HG03469 (cell line): ENCODE results near the gene SNX21.
"Not testable (repeated sequence)": the region's sequence is repeated elsewhere in the genome, so short reads cannot be mapped to it uniquely, and the experiment has no call there.

Source experiments
- ATAC-seq: cut with Tn5 transposase; IDR thresholded peaks from one replicate; pipeline ENCODE4 v1.9.1; 2021; ENCODE audit warnings: mild to moderate bottlenecking, moderate library complexity, moderate number of reproducible peaks; ENCODE audit not compliant: unreplicated experiment

The SNX21 gene

DNA sequence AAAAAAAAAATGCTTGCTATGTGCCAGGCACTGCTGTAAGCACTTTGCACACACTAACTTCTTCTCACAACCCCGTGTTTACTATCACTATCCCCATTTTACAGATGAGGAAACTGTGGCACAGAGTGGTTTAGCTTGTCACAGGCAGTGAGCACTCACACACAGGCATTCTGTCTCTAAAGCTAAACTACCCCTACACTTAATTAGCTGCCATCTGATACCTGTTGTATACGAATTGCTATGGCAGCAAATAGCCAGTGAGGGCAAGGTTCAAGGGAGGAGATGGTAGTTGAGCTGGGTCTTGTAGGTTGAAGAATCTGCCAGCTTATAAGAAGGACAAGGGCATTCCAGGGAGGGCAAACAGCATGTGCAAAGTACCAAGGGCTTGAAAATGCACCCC lies 11.7 kb upstream of the SNX21 start:
- no peak for ATAC-seq

DNA sequence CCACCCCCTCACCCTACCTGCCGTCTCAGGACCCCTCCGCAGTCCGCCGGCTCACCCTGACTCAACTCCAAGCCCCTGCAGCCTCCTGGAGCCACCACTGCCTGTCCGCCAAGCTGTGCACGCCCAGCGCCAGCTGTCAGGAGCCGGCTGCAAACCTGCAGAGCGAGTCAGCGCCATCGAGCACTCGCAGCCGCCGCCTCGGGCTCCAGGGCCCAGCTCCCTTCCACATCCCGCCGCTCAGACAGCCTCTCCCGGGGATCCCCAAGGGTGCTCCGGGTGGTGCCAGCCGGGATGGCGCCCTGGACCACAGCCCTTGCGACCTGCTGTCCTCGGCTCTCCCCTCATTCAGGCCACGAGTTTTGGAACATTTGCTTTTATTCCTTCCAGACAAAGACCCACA lies 10.7 kb upstream of the SNX21 start:
- ATAC-seq, result no peak

DNA sequence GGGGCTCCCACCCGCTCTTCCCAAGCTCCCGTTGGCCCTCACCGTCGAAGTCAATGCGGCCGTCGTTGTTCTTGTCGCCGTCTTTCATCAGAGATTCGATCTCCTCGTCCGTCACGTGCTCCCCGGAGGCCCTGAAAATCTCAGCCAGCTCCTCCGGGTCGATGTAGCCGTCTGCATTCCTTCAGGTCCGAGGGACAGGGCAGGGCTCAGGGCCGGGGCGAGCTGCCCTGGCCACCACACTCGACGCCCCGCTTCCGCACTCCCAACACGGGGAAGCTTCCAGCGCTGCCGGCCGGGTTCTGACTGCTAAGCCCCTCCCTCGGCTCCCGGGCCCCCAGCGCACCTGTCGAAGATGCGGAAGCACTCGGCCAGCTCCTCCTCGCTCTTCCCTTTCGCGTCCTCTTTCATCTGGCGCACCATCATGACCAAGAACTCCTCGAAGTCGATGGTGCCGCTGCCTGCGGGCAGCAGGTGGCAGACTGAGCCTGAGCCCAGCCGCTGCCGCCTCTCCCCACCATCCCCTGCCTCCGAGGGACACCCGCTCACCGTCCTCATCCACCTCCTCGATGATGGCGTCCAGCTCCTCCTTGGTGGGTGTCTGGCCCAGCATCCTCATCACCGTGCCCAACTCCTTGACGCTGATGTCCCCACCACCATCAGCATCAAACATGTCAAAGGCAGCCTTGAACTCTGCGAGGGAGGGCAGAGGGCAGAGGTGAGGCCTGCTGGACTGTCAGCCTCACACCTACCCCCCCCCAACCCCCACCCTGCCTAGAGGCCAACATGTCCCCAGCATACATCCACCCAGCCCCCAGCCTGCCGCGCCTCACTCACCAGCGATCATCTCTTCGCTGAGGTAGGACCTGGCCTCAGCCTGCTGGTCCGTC lies 9.4 kb upstream of the SNX21 start:
- ATAC-seq, result no peak

DNA sequence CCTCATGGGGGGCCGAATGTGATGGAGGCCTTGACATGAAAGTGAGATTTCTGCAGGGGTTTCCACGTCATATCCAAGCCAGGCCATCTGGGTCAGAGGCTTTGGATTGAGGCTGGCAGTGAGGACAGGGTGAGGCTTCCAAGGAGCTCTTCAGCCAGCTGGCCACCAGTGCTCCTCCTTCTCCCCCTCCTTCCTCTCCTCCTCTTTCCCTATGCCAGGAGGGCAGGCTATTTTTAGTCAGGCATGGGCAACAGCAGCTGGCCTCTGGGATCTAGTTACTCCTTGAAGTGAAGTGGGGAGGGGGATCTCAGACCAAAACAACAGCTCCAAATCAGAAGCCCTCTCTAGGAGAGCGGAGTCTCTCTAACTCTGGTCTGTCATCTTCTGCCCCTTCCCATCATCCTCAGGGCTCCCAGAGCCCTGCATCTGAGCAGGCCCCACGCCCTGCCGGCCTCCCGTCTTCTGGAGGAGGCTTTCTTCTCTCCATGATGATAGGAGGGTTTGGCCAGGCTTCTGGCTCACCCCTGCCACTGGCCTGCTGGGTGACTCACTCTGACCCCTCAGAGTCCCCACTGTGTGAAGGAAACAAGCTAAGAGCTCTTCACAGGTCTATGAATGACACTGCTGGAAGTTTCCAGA lies 7.1 kb upstream of the SNX21 start:
- ATAC-seq, result no peak

DNA sequence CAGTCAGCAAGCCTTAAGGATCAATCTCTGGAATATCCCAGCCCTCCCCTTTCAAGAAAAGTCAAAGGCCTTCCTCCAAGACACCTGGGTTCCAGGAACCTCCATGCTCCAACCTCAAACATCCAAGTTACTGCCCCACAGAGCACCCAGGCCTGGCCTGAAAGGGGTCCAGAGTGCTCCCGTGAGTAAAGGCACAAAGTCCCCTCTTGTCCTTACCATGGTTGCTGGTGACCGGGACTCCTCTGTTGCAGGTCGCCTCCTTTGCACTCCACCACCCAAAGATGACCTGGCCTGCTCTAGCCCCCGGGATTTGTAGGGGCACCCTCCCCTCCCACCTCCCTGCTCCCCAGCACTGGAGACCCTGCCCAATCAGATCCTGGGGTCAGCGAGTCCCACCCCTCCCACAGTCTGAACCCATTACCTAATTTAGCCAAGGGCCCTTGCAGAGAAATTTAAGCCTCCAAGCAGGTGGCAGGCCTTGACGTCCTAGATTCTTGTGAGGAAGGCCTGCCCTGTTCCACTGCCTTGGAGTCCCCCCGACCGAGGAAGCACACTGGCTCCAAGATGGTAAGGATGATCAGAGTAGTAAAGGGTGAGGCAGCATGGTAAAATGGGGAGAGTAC lies 6.5 kb upstream of the SNX21 start, which contains the start of gene TNNC2:
TSS of gene TNNC2 (minus strand) at position 283 of the 623 bp plus-strand sequence. CDS start at position 219, 64 bp downstream.
- no peak for ATAC-seq

DNA sequence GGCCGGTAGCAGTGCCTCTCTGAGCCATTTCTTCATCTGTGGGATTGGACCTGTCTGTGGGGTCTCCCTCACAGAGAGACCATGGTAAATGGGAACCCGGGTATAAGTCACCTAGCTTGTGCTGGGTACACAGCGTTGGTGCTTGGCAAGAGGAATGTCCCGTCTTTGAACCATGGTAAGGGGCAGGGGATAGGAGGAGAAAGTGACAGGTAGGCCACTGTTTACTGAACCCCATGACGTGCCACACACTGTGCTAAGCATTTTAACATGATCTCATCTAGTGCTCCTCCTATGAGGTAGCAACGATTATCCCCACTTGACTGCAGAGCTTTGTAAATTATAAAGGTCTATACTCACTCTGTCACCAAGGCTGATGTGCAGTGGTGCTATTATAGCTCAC lies 5.9 kb upstream of the SNX21 start:
- ATAC-seq, result no peak

DNA sequence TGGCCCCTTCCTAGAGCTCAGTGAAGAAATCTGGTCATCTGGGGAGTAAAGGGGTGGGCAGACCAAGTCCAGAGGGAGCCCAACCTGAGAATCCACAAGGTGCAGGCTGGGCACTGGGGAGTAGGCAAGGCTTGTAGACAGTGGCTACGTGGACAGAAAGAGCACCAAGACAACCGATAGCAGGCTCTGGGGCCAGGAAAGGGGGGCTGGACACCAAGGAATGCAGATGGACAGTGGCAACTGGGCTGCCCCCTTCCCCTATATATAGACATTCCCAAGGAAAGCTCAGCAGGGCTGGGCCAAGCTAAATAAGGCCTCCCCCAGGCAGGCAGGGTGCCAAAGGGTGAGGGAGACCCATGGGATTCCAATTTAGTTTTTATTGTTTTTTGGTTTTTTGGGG lies 5.0 kb upstream of the SNX21 start:
- no peak for ATAC-seq

DNA sequence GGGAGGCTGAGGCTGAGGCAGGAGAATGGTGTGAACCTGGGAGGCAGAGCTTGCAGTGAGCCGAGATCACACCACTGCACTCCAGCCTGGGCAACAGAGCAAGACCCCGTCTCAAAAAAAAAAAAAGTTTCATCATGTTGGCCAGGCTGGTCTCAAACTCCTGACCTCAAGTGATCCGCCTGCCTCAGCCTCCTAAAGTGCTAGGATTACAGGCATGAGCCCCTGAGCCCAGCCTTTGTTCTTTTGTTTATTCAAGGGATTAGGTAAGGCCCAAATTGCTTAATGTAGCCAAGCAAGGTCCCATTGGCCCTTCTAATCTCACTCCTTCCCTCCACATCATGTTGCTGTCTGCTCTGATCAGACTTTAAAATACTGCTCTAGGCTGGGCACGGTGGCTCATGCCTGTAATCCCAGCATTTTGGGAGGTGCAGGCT lies 3.9 kb upstream of the SNX21 start:
- ATAC-seq, result not testable (repeated sequence)

DNA sequence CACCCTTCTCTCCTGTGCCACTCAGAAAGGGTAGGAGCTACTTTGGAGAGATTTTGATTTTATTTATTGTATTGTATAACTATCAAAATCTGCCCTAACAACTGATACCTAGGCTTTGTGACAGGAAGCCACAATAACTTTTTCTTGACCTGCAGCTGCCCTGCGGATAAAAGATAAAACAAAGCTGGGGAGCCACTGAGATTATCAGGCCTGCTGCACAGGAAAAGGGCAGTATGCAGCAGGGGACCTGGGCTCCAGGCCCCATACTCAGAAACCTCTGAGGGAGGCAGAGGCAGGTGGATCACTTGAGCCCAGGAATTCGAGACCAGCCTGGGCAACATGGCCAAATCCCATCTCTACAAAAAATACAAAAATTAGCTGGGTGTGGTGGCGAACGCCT lies 980 bp upstream of the SNX21 start:
- ATAC-seq, result no peak

DNA sequence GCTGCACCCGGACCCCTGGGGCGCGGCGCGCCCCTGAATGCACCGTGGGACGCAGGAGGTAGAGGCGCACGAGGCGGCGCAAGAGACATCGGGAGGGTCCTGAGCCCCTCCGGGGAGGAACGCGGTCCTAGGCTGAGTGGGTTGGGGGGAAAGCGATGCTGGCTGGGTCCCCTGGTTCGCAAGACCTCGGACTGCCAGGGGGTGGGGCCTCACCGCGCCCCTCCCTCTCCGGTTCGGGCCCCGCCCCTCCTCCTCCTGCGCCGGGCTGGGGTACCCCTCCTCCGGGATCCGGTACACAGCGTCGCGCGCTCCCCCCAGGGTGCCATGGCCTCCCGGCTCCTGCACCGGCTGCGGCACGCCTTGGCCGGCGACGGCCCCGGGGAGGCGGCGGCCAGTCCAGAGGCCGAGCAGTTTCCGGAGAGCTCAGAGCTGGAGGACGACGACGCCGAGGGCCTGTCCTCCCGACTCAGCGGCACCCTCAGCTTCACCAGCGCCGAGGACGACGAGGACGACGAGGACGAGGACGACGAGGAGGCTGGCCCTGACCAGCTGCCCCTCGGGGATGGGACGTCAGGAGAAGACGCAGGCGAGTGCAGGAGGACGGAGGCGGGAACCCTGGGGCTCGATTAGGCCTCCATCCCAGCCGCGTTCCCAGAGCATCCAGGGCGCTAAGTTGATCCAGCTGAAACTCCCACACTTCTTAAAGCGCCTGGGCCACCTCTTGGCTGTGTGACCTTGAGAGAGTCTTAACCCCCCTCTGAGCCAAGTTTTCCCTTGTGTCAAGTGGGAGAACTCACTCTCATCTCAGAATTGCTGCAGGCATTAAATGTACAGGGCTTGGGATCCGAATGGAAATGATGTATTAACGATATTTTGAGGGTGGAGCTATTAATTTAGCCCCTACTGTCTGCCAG lies 541 bp downstream of the SNX21 start:
- no peak for ATAC-seq

DNA sequence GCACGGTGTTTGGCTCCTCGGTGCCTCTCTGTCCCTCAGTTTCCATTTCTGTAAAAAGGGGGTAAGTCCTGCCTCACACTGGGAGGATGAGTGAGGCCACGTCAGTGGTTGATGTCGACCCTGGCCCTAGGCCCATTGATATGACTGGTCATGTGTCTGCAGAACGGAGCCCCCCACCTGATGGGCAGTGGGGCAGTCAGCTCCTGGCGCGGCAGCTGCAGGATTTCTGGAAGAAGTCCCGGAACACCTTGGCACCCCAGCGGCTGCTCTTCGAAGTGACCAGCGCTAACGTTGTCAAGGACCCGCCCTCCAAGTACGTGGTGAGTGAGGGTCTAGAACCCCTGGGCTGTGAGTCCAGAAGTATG lies 1.2 kb downstream of the SNX21 start:
- no peak for ATAC-seq

DNA sequence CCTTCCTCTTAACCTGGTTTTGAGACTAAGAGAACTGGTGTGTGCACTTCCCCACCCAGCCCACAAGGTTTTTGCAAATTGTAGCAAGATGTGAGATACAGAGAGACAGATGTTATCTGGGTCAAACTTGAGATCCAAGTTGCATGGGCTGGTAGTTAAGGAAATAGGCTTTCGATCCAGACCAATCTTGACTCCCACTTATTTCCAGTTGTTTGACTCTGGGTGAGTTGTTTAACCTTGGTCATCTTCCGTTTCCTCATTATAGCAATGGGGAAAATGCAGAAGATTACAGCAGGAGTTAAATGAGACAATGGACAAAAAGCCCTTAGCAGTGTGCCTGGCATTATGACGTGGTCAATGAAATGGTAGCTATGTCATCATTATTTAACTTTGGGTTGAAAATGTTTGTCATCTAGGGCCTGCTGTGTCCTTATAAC lies 1.7 kb downstream of the SNX21 start:
- no peak for ATAC-seq

DNA sequence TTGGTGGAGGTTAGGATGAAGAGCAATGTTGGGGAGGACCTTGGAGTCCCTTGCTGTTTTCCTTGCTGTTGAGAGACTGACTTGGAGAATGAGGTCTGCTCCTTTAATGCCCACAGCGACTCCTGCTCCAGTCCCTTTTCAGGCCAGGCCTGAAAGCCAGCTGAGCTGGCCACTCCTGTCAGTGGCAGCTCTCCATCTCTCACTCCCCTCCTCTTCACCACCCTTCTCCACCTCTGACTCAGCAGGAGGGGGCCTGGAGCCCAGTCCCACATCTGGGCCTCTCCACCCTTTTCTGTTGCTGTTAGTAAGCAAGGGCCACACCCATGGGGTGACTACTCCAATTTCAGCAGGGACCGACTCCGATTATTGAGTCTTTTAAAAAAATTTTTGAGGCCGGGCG lies 2.2 kb downstream of the SNX21 start:
- no peak for ATAC-seq

DNA sequence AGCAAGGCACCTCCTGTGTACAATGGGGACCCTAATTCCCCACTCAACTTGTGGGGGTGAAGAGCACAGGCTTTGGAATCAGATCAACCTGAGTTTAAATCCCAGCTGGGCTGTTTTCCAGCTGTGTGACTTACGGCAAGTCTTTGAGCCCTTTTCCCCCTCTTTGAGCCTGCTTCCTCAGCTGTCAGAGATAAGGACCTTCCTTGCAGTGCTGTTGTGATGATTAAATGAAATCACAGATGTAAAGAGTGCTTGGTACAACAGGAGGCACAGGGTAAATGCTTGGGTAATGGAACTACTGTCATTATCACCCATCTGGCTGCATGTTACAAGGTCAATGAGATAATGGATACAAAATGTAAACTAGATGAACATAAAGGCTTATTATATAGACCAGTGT lies 3.2 kb downstream of the SNX21 start:
- no peak for ATAC-seq

DNA sequence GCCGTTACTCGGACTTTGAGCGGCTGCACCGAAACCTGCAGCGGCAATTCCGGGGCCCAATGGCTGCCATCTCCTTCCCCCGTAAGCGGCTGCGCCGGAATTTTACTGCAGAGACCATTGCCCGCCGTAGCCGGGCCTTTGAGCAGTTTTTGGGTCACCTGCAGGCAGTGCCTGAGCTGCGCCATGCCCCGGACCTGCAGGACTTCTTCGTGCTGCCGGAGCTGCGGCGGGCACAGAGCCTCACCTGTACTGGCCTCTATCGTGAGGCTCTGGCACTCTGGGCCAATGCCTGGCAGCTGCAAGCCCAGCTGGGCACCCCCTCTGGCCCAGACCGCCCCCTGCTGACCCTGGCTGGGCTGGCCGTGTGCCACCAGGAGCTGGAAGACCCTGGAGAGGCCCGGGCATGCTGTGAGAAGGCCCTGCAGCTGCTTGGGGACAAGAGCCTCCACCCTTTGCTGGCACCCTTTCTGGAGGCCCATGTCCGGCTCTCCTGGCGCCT lies 7.2 kb downstream of the SNX21 start:
- ATAC-seq, result no peak

DNA sequence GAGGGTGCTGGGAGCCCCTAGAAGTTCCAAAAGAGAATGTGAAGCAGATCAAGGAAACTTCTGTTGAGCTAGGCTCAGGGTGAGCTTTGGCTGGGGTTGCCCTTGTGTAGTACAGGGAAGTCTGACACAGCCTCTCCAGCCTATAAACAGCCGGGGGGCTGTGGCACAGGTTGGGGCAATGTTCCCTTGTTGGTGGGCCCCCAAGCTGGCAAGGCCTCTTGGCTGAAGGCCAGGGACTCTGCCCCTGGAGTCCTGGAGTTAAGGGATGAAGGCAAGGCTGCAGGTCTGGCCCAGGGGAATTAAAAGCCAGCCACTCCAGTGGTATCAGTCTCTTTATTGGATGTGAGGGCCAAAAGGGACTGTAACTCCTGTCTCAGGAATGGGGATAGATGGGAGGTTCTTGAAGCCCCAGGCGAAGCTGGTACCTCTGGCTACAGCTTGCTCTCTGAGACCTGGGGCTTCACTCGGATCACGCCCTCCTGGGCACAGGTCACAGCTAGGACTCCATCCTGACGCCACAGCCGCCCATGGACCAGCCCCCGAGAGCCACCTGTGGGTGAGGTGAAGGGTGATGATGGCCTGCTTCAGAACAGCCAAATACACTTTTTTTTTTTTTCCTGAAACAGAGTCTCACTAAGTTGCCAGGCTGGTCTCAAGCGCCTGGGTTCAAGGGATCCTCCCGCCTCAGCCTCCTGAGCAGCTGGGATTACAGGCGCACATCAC lies 8.0 kb downstream of the SNX21 start:
- no peak for ATAC-seq

DNA sequence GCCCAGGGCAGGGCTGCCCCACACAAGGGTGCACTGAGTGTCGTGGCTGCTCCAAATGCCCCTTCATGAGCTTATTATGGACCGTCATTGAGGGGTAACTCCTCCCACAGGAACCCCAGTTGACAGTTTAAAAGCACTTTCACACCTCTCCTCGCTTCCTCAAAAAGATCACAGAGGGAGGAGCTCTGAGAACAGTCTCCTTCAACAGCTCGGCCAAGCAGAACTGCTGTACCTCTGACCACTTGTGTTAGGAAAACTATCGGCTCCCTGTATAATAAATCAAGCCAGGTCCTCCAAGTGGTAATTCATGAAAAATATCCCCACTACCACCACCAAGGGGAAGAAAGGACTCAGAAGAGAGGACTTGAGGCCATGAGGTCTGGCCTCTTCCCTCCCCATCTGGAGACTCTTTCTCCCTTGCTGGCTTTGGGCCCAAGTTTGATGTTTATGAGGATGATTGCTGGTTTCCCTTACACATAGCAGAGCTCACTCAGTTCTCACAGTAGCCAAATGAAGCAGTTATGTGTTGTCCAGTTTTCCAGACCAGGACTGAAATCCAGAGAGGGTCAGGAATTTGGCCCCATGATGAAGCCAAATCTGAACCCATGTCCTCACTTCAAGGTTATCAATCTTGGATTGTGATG lies 8.7 kb downstream of the SNX21 start:
- ATAC-seq, result peak; percentile 54

DNA sequence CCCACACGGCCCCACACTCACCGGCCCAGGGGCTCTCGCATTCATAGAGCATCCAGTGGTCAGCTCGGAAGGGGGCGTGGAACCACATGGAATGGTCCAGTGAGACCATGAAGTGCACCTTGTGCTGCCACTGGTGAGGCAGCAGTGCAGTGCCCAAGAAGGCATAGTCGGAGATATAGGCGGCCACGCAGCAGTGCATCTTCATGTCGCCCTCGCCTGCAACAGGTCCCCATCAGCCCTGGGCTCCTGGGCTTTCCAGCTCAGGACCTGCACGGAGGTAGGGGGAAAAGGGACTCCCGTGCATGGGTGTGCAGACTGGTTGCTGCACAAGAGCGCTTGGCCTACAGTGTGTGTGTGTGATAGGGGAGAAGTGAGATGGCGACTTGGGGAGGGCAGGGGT lies 9.9 kb downstream of the SNX21 start:
- ATAC-seq, result no peak

DNA sequence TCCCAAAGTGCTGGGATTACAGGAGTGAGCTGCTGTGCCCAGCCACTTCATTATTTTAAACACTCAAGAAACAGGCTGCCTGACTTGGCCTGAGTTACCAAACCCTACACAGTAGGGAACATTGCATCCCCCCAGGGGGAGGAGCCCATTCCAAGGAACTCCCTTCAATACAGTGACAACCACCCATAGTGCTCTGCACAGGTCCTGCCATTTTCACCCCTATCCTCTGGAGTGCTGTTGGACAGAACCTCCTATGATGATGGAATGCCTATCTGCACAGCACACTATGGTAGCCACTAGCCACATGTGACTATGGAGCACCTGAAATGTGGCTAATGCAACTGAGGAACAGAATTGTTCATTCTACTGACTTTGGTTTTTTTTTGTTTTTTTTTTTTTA lies 11.9 kb downstream of the SNX21 start:
- ATAC-seq, result no peak
